GM04503 (cell line): ENCODE data around the gene RRBP1.

ENCODE experiments used
- DNase-seq: peaks from one replicate; pipeline ENCODE4 v3.0.0-alpha.2; 2012; ENCODE audit warnings: low read depth

RRBP1 gene

GRCh38 chr20:17682103-17682888 is at the start of gene RRBP1:
TSS of gene RRBP1 (minus strand) at chr20:17682242. CDS start at chr20:17660507, 21,735 bp downstream.
- peak; percentile 79 for DNase-seq

GRCh38 chr20:17731233-17731632 is 49.2 kb upstream of the RRBP1 start:
- DNase-seq = no peak

- DNase-seq = no peak
Measured at GRCh38 chr20:17730071-17730470, 48.0 kb upstream of the RRBP1 start.

GRCh38 chr20:17728074-17728473 is 46.0 kb upstream of the RRBP1 start:
- DNase-seq = no peak

GRCh38 chr20:17727351-17727750 is 45.3 kb upstream of the RRBP1 start:
- no peak for DNase-seq

GRCh38 chr20:17726902-17727301 is 44.9 kb upstream of the RRBP1 start:
- no peak for DNase-seq

GRCh38 chr20:17725094-17725835 is 43.2 kb upstream of the RRBP1 start:
- no peak for DNase-seq

GRCh38 chr20:17723301-17723691 is 41.3 kb upstream of the RRBP1 start:
- DNase-seq = no peak

- no peak for DNase-seq
Measured at GRCh38 chr20:17722493-17723300, 40.7 kb upstream of the RRBP1 start.

- DNase-seq = no peak
Measured at GRCh38 chr20:17721802-17722486, 39.9 kb upstream of the RRBP1 start.

GRCh38 chr20:17720755-17721154 is 38.7 kb upstream of the RRBP1 start:
- no peak for DNase-seq

GRCh38 chr20:17716331-17716730 is 34.3 kb upstream of the RRBP1 start:
- DNase-seq = no peak

GRCh38 chr20:17715075-17715474 is 33.0 kb upstream of the RRBP1 start:
- DNase-seq = no peak

GRCh38 chr20:17714597-17714996 is 32.6 kb upstream of the RRBP1 start:
- no peak for DNase-seq

- no peak for DNase-seq
Measured at GRCh38 chr20:17712708-17713107, 30.7 kb upstream of the RRBP1 start.

GRCh38 chr20:17712201-17712600 is 30.2 kb upstream of the RRBP1 start:
- DNase-seq = no peak

GRCh38 chr20:17711267-17711627 is 29.2 kb upstream of the RRBP1 start:
- no peak for DNase-seq

GRCh38 chr20:17710379-17711266 is 28.6 kb upstream of the RRBP1 start:
- DNase-seq = no peak

- DNase-seq = no peak
Measured at GRCh38 chr20:17709361-17710293, 27.6 kb upstream of the RRBP1 start.
